GM19324 (cell line): ENCODE measurements around the gene ZSCAN25.
"Not testable (repeated sequence)": the region's sequence is repeated elsewhere in the genome, so short reads cannot be mapped to it uniquely, and the experiment has no call there.

Experiments used
- ATAC-seq: cut with Tn5 transposase; IDR thresholded peaks from one replicate; pipeline ENCODE4 v1.9.1; 2021; ENCODE audit warnings: mild to moderate bottlenecking, moderate library complexity; ENCODE audit not compliant: unreplicated experiment, low FRiP score

ZSCAN25 gene

GRCh38 chr7:99615989-99616358 lies 772 bp upstream of the ZSCAN25 start:
- ATAC-seq: no peak

DNA sequence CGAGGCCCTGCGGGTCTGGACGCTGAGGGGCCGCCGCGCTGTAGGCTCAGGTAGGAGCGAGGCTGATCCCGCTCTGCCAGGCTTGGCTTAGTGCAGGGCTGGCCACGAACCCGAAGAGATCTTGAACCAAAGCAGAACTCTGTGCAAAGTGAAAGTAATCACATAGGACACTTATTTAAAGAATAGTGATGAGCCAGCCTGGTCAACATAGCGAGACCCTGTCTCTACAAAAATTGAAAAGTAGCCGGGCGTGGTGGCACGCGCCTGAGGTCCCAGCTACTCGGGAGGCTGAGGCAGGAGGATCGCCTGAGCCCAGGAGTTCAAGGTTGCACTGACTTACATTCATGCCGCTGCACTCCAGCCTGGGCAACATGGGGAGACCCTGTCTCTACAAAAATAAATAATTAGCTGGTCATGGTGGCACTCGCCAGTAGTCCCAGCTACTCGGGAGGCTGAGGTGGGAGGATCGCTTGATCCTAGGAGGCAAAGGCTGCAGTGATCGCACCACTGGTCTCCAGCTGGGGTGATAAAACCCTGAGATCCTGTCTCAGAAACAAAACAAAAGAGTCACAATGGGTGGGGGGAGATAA lies 541 bp downstream of the ZSCAN25 start:
- ATAC-seq: no peak

- no peak for ATAC-seq
Observed at GRCh38 chr7:99618726-99619125, 2.0 kb downstream of the ZSCAN25 start.

DNA sequence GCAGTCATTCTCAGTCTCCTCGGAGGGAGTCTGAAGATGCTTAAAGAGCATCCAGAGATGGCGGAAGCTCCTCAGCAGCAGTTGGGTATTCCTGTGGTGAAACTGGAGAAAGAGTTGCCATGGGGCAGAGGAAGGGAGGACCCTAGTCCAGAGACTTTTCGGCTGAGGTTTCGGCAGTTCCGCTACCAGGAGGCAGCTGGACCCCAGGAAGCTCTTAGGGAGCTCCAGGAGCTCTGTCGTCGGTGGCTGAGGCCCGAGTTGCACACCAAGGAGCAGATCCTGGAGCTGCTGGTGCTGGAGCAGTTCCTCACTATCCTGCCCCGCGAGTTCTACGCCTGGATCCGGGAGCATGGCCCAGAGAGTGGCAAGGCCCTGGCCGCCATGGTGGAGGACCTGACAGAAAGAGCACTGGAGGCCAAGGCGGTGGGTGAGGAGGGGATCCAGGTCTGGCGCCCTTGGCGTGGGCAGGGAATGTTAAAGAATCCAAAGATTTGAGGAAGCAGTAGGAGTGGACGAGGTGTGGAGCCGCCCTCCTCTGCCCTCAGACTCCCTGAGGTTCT lies 2.9 kb downstream of the ZSCAN25 start:
- ATAC-seq: no peak

GRCh38 chr7:99621271-99621670 lies 4.5 kb downstream of the ZSCAN25 start:
- no peak for ATAC-seq

- ATAC-seq: no peak
Observed at GRCh38 chr7:99622596-99622995, 5.8 kb downstream of the ZSCAN25 start.

DNA sequence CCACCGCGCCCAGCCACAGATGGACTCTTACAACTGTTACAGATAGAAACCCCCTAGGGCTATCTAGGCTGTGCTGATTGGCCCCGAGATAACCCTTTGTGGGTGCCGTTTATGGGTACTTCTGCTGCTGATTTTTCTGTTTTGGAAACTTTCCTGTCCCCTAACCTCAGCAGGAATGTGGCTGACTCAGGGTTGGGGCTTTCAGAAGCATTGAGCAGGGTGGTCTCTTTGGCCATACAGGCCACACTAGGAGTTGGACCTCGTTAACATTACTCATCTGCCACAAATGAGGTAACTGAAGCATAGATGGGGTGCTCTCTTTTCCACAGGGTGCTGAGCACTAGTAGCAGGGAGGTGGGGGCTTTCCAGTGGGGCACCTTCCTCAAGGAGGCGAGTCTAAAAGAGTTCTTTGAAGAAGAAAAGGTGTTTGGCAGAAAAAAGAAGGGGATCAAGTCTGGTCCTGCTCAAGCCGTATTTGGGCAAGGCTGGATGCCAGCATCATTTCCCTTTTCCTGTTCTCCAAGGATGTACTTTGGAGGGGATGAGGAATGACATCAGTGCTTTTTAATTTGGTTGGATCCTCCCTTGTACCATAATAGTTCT lies 6.4 kb downstream of the ZSCAN25 start:
- no peak for ATAC-seq

- ATAC-seq: no peak
Observed at GRCh38 chr7:99623702-99624447, 7.1 kb downstream of the ZSCAN25 start.

DNA sequence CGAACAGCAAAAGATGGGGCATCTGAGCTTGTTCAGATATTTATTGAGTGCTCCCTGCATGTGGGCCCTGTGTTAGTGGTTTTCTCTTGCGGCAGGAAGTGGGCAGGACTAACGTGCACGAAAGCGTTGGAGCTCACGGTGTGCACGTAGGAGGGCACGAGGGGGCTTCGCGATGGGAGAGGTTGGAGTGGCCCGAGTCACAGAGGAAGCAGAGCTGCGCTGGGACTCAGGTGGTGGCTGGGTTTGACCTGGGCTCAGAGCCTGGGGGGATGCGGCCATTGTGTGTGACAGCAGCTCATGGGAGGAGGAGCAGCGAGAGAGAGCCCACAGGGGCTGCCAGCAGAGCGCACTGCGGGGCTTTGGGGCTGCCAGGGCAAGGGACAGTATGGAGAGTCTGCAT lies 7.7 kb downstream of the ZSCAN25 start:
- no peak for ATAC-seq

DNA sequence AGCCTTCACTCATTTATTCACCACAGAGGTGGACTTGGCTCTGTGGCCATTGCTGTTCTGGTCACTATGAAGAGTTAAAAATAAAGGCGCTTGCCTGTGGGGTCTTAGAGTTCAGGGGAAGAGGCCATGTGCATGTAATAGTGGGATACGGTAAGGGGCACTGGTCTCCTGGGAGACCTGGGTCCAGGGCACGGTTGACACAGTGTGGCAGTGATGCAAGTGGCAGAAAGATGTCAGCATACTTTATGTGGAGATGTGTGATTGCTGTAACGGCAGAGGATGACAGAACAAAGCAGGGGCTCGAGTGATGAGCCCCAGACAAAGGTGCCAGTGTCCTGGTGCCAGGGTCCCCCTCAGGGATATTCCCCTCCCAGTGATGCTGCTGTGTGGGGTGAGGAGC lies 8.6 kb downstream of the ZSCAN25 start:
- no peak for ATAC-seq

GRCh38 chr7:99625961-99626360 lies 9.2 kb downstream of the ZSCAN25 start:
- ATAC-seq: no peak

DNA sequence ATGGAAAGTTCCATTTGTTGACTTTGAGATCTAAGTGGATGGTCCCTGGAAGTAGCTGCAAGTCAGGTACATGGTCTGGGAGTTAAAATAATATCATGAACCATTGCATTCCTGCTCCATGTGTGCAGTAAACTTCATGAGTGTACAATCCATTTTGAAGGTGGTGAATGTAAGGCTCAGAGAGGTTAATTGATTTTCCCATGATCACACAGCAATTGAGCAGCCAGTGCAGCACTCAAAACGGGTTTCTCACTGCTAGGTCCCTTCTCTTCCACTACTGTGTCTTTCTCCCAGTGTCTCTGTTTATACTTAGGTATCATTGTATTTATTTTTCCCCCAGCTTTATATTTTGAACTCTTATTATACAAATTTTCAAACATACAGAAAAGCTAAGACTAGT lies 9.9 kb downstream of the ZSCAN25 start:
- ATAC-seq: no peak

DNA sequence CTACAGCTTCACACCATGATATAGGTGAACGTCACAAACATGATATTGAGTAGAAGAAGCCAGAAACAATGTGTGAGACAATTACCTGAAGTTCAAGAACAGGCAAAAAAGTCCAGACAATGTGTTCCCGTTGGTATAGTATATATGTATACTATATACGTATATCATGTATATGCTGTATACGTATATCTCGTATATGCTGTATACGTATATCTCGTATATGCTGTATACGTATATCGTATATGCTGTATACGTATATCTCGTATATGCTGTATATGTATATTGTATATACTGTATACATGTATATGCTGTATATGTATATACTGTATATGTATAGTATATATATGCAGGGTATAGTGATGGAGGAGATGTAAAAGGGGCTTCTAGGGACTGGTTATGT lies 10.8 kb downstream of the ZSCAN25 start:
- no peak for ATAC-seq

DNA sequence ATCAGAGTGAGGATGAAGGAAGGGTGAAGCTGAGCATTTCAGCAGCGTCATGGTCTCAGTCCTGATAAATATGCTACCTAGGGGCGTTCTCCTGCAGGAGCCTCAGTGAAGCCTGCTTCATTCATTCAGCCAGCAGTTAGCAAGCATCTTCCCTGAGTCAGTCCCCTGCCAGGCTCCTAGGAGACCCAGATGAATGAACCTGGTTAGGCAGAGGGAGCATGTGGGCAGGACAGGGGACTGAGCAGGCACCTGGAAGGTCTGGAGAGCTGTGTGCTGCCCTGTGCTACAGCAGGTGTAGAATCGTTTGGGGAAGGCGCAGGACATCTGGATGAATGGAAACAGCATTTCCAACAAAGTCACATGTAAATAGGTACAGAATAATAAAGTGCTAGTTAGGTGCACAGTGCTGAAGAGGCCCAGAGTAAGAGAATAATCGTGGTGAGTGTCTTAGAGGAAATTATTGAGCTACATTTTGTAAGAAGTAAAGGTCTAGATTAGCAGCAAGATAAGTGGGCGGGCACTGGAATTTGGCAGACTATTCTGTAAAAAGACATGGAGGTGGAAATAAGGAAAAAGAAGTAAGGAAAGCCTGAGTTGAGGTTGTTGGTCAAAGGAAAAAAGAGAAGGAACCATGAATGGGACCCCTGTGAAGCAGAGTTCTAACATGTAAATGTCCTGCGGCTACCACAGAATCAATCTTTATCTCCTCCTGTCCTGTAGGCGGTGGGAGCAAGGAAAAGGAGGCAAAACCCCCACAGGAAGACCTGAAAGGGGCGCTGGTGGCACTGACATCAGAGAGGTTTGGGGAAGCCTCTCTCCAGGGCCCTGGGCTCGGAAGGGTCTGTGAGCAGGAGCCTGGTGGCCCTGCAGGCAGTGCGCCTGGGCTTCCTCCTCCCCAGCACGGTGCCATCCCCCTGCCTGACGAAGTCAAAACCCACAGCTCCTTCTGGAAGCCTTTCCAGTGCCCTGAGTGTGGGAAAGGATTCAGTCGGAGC lies 12.0 kb downstream of the ZSCAN25 start:
- ATAC-seq: no peak

- no peak for ATAC-seq
Observed at GRCh38 chr7:99629643-99630042, 12.9 kb downstream of the ZSCAN25 start.

GRCh38 chr7:99631295-99632109 lies 14.8 kb downstream of the ZSCAN25 start:
- no peak for ATAC-seq

DNA sequence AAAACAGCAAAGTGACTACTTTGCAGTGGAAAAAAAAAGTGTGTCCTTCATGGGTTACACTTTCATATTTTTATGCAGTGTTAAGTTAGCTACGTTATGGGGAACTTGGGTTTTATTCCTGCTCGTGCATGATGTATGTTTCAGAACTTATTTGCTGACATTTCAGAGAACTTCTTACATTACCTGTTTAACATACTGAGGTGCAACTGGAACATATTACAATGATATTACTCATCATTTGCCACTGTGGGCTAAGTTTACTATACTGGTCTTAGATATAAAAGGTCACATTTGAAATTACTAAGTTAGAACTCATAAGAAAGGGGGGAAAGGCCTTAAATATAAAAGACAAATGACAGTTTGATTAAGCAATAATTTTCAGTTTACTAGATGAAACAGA lies 20.7 kb downstream of the ZSCAN25 start:
- not testable (repeated sequence) for ATAC-seq

DNA sequence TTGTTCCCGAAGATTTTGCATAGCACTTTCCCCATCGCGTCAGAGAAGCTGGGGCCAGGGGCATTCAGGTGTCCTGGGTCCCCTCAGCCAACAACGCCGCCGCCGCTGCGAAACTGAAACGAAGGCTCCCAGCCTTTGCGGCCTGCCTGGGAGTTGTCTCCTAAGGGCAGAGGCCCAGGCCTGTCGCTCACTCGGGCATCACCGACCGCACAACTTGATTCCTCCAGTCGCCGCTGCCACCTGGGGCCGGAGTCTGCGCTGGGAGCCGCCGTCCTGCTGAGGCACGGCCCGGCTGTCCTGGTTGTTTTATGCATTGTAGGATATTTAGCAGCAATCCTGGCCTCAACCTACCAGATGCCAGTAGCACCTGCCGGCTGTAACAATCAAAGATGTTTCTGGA lies 22.0 kb downstream of the ZSCAN25 start:
- no peak for ATAC-seq

DNA sequence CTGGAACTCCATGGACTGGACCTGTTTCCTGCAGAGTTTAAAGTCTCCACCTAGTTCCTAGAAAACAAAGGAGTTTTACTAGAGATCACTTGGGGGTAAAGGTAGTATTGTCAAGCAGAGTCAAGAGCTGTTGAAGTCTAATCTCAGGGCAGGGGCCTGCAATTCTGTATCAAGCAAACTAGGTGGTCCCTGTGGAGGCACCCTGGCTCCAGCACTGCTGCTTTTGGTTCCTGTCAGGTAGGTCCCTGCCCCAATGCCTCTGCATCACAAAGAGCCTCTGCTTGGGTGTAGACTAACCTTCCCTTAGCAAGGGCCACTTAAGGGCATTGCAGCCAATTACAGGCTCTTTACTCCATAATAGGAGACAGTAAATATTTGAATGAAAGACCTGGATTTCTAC lies 22.5 kb downstream of the ZSCAN25 start:
- no peak for ATAC-seq

- ATAC-seq: no peak
Observed at GRCh38 chr7:99642027-99642426, 25.3 kb downstream of the ZSCAN25 start.
